ENCODE measurements around the gene RPL13. TPM values are rescaled to one million over a fixed set of nuclear protein-coding genes. Genes with fewer than 3 reads are reported as not detected.

Gene RPL13
- total and polyA plus RNA-seq, 10 of the 15 experiments (the other 5 are each of a cell fraction or from before 2014, with no cell fraction given): 386 to 9,428 (median 2,486) TPM

GRCh38 chr16:89565506-89566372, 5.3 kb downstream of the RPL13 start (continued):
- peak; percentile 28; the same call in 1 of the 2 replicates for TF ChIP-seq ZNF687 (IDR thresholded peaks at IDR 0.05)
- no peak for TF ChIP-seq CEBPB (IDR thresholded peaks at IDR 0.05; ENCODE audit: borderline replicate concordance in 1 of 2, low read depth in 2 of 2, low read length in 2 of 2)

GRCh38 chr16:89567656-89568594, 7.4 kb downstream of the RPL13 start:
- no peaks in the 10 kb centered on the region for H3K9me3 ChIP-seq (replicated peaks; ENCODE audit: control insufficient read depth, insufficient read depth, low read length)
- no peaks in the 10 kb centered on the region; a peak in 1 of 4 replicates for H3K27me3 ChIP-seq (replicated peaks in 1 of 2; ENCODE audit: control insufficient read depth in 2 of 2, insufficient read depth in 2 of 2, low read length in 1 of 2)
- peaks cover 34% of the 10 kb centered on the region for H3K4me1 ChIP-seq (ENCODE audit: control insufficient read depth, insufficient read depth, low read length)
- SMC1A ChIA-PET (ENCODE audit: uncharacterized antibody, unreplicated experiment): no interaction called here
- POLR2A ChIA-PET: interaction anchor here (0.5 to 1.0 kb wide), 2 partner anchors 42 to 297 kb away, joined by 3 to 5 read pairs; no protein-coding TSS in a partner anchor
- no TSS peak for BruUV-seq (replicated peaks)
- no peak overlapping the region for H3K9ac ChIP-seq (ENCODE audit: control insufficient read depth, insufficient read depth, low read length)
- peaks cover 16% of the 10 kb centered on the region for H4K20me1 ChIP-seq (ENCODE audit: control insufficient read depth, insufficient read depth)
- DNase-seq (ENCODE audit: low read depth, low spot score): no peak
- H3K27ac ChIP-seq (ENCODE audit: control insufficient read depth, insufficient read depth): no peak overlapping the region
- ATAC-seq: no peak
- intact Hi-C loops (cut with micrococcal nuclease; ENCODE audit: unreplicated experiment): no loop called here
- H3K36me3 ChIP-seq (ENCODE audit: control insufficient read depth in 2 of 2, insufficient read depth in 2 of 2, low read length in 1 of 2): peaks cover 12 to 17% of the 10 kb centered on the region in 2 experiments
- WGBS (ENCODE audit: insufficient coverage, insufficient replicate concordance, low lambda C conversion rate, missing lambda C conversion rate): 88% methylated on average over 30 of the region's 30 CpGs
- no peak overlapping the region for H3K4me3 ChIP-seq
- no peak for FAIRE-seq
- no peak overlapping the region for H3K4me2 ChIP-seq (ENCODE audit: control insufficient read depth, insufficient read depth)
- in situ Hi-C loops (cut with MboI): no loop called here
- no peak for TF ChIP-seq MLLT1 (IDR thresholded peaks at IDR 0.05)
- TF ChIP-seq MYB (IDR thresholded peaks at IDR 0.05; ENCODE audit: borderline replicate concordance, low read depth, low read length): no peak
- TF ChIP-seq, protein P1, sequence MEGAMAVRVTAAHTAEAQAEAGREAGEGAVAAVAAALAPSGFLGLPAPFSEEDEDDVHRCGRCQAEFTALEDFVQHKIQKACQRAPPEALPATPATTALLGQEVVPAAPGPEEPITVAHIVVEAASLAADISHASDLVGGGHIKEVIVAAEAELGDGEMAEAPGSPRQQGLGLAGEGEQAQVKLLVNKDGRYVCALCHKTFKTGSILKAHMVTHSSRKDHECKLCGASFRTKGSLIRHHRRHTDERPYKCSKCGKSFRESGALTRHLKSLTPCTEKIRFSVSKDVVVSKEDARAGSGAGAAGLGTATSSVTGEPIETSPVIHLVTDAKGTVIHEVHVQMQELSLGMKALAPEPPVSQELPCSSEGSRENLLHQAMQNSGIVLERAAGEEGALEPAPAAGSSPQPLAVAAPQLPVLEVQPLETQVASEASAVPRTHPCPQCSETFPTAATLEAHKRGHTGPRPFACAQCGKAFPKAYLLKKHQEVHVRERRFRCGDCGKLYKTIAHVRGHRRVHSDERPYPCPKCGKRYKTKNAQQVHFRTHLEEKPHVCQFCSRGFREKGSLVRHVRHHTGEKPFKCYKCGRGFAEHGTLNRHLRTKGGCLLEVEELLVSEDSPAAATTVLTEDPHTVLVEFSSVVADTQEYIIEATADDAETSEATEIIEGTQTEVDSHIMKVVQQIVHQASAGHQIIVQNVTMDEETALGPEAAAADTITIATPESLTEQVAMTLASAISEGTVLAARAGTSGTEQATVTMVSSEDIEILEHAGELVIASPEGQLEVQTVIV (IDR thresholded peaks at IDR 0.05; ENCODE audit: borderline replicate concordance, partially characterized antibody): no peak
- no peak for TF ChIP-seq RUNX3 (IDR thresholded peaks at IDR 0.05; ENCODE audit: low read length)
- no peak for TF ChIP-seq CHD2 (IDR thresholded peaks at IDR 0.05; ENCODE audit: borderline replicate concordance, low read depth, low read length)
- TF ChIP-seq SMAD1 (IDR thresholded peaks at IDR 0.05; ENCODE audit: low read depth, partially characterized antibody): no peak
- CTCF ChIA-PET: interaction anchor here (0.7 kb wide), 2 partner anchors 28 to 443 kb away, joined by 3 to 5 read pairs; no protein-coding TSS in a partner anchor
- H2AFZ ChIP-seq (ENCODE audit: control insufficient read depth, low read depth, low read length): no peak overlapping the region
- RAD21 ChIA-PET (ENCODE audit: unreplicated experiment): no interaction called here
- H3K79me2 ChIP-seq (ENCODE audit: control insufficient read depth, insufficient read depth, low read length): peaks cover 11% of the 10 kb centered on the region
